ENCODE results near the gene SKI.

GRCh38 chr1:2198571-2198970 is 29.5 kb upstream of the SKI start:
- TF ChIP-seq CTCF (IDR thresholded peaks at IDR 0.05; ENCODE audit: low read depth, low read length, poor library complexity, severe bottlenecking): no peak
- TF ChIP-seq EZH2phosphoT487 (IDR thresholded peaks at IDR 0.05; ENCODE audit: borderline replicate concordance, low read length): no peak
